Pancreas (tissue), 10 donors: Measurements from ENCODE around the gene PIK3C2B. TPM values are rescaled to one million over a fixed set of nuclear protein-coding genes. Genes with fewer than 3 reads are reported as not detected.

Experiments
- ATAC-seq, 4 donors: fragments of 200-7000 bp; cut with Tn5 transposase; one replicate each; pipeline versions ENCODE4 v1.8.0 to v1.9.1; 2020; ENCODE audit warnings: mild to moderate bottlenecking in 4 of 4, moderate library complexity in 4 of 4
- DNase-seq, 6 donors: peaks; one replicate each; pipeline ENCODE4 v3.0.0-alpha.2; 2020
- FAIRE-seq: peaks from 2 replicates; lab custom pipeline; 2012; peaks lifted over from hg19 to GRCh38; lab: Jason Lieb, UNC
- H3K27ac ChIP-seq, 4 donors: fragments of 200-600 bp; sonication (generic); 1 replicate in 3 of 4; 2 replicates in 1 of 4; pipeline versions ENCODE4 v1.5.0 to v1.8.0; 2020
- H3K27me3 ChIP-seq, 4 donors: fragments of 200-600 bp; one replicate each; pipeline ENCODE4 v1.8.0; 2021
- H3K36me3 ChIP-seq, 3 donors: fragments of 200-600 bp; sonication (generic) in 1 of 3; one replicate each; pipeline versions ENCODE4 v1.5.0 to v1.8.0; 2020 to 2021
- H3K4me1 ChIP-seq, 3 donors: fragments of 200-600 bp; one replicate each; pipeline ENCODE4 v1.8.0; 2021
- H3K4me3 ChIP-seq, 4 donors: fragments of 200-600 bp; sonication (generic) in 2 of 4; one replicate each; pipeline versions ENCODE4 v1.5.0 to v1.8.0; 2020 to 2021
- H3K9me3 ChIP-seq, 4 donors: fragments of 200-600 bp; one replicate each; pipeline ENCODE4 v1.8.0; 2021
- WGBS, 2 donors: extraction: QIAGEN DNeasy Blood & Tissue Kit; methylation state at CpG; one replicate each; pipeline ENCODE4 v1.1.7; 2013; 5-methylcytosine and 5-hydroxymethylcytosine counted together
- intact Hi-C, 3 donors: fragments of 100-400 bp; cut with DNase I; formaldehyde crosslinking; loops; one replicate each; pipeline versions ENCODE4 v1.11.1 to v1.14.2; 2022
- polyA plus RNA-seq, 2 donors: library from polyadenylated mRNA; stranded (reverse); fragments of 200-250 nt; gene quantifications; one replicate each; pipeline ENCODE4 v1.2.3, GENCODE V29; 2013
- total RNA-seq, 6 donors: library from RNA; stranded (reverse); fragmentation: NEBNext Ultra II Directional in 4 of 6; extraction: Animal tissue kit (Norgen Biotek cat#: 25700) in 4 of 6; gene quantifications; one replicate each; pipeline versions ENCODE4 v1.2.1 to v1.2.4, GENCODE V29; 2021 to 2023
- TF ChIP-seq, protein P1 (sequence below), 4 donors: fragments of 200-600 bp; sonication (generic) in 3 of 4; IDR thresholded peaks; one replicate each; pipeline versions ENCODE4 v1.5.0 to v1.8.0; 2021; ENCODE audit warnings: antibody characterized with exemption in 4 of 4
- donor health status: healthy with polysubstance abuse.
- donor health status: DM: no; HTN: no; CAD: no; lungs with moderate emphysema.
- donor health status: DM: no; HTN: no; CAD: no.
- donor health status: control.
- donor health status: control.
- donor health status: Bipolar disorder and iron deficiency.
- donor health status: DM: yes; HTN: yes; CAD: no.
- donor health status: DM: no; HTN: no; CAD: no.
- donor health status: DM: no; HTN: no; CAD: no.
- donor health status: DM: yes; HTN: yes; CAD: no.

Gene PIK3C2B
- total and polyA plus RNA-seq, 8 donors = 5.4 to 17.5 (median 9.7) TPM

DNA sequence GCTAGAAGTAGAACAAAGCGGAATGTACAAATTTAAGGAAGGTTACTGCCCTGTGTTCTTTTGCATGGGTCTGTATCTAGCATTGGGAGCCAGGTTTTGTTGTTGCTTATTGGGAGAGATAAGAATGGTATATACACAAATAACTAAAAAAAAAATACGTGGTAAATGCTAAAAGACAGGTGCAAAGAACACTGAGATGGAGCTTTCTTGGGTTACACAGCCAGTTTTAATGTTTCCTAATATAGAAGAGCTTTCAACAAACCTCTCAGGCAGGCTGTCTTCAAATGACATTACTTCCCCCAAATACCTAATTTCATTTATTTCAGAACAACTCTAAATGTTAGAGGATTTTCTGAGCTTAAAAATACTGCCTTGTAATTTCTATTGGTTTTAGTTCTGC is 20.2 kb upstream of the PIK3C2B start:
- H3K9me3 ChIP-seq = no peaks in the 10 kb centered on the region
- FAIRE-seq (no peak), ATAC-seq (no peak), DNase-seq (no peak)
- H3K36me3 ChIP-seq = no peaks in the 10 kb centered on the region
- H3K4me3 ChIP-seq = no peak overlapping the region
- intact Hi-C loops = no loop called here
- H3K4me1 ChIP-seq = peaks cover 0 to 8% (median 7%) of the 10 kb centered on the region in 3 donors
- H3K27ac ChIP-seq = no peak overlapping the region
- TF ChIP-seq, protein P1, sequence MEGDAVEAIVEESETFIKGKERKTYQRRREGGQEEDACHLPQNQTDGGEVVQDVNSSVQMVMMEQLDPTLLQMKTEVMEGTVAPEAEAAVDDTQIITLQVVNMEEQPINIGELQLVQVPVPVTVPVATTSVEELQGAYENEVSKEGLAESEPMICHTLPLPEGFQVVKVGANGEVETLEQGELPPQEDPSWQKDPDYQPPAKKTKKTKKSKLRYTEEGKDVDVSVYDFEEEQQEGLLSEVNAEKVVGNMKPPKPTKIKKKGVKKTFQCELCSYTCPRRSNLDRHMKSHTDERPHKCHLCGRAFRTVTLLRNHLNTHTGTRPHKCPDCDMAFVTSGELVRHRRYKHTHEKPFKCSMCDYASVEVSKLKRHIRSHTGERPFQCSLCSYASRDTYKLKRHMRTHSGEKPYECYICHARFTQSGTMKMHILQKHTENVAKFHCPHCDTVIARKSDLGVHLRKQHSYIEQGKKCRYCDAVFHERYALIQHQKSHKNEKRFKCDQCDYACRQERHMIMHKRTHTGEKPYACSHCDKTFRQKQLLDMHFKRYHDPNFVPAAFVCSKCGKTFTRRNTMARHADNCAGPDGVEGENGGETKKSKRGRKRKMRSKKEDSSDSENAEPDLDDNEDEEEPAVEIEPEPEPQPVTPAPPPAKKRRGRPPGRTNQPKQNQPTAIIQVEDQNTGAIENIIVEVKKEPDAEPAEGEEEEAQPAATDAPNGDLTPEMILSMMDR (IDR thresholded peaks at IDR 0.05) = no peak
- WGBS, 2 donors = 57 to 63% methylated on average over 2 of the region's 2 CpGs
- H3K27me3 ChIP-seq = no peaks in the 10 kb centered on the region

DNA sequence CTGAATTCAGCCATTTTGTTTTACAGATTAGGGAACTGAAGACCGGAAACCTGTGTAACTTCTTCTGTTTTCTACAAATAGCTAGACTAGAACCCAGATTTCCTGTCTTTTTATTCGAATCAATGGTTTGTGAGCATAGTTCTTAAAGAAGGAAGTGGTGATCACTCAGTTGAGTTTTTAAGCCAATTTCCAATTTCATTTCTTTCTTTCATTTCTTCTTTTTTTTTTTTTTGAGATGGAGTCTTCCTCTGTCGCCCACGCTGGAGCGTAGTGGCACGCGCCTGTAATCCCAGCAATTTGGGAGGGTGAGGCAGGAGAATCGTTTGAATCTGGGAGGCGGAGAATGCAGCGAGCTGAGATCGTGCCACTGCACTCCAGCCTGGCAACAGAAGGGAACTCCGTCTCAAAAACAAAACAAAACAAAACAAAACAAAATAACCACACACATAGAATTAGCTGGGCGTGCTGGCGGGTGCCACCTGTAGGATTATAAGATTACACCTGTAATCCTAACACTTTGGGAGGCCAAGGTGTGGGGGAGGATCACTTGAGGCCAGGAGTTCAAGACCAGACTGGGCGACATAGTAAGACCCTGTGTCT is 18.6 kb upstream of the PIK3C2B start:
- Histone ChIP-seq H3K36me3 (no peaks in the 10 kb centered on the region), H3K4me3 (no peak overlapping the region), H3K27ac (peak overlapping the region in 2 of 4 donors; percentile 15 to 28), H3K9me3 (no peaks in the 10 kb centered on the region), H3K4me1 (peaks cover 0 to 8% (median 6%) of the 10 kb centered on the region in 3 donors), H3K27me3 (no peaks in the 10 kb centered on the region)
- DNase-seq (no peak), FAIRE-seq (no peak), ATAC-seq (no peak)
- intact Hi-C loops = no loop called here
- WGBS, 2 donors = 80 to 83% methylated on average over 15 of the region's 15 CpGs
- TF ChIP-seq, protein P1 (IDR thresholded peaks at IDR 0.05) = no peak

DNA sequence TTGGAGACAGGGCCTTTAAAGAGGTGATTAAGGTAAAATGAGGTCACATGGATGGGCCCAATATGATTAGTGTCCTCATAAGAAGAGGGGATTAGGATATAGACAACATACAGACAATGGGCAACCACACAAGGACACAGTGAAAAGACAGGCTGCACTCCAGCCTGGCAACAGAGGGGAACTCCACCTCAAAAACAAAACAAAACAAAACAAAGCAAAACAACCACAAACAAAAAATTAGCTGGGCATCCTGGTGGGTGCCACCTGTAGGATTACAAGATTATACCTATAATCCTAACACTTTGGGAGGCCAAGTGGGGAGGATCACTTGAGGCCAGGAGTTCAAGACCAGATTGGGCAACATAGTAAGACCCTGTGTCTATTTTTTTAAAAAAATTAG is 16.8 kb upstream of the PIK3C2B start:
- no peak overlapping the region for H3K4me3 ChIP-seq
- H3K36me3 ChIP-seq = no peaks in the 10 kb centered on the region
- no peak overlapping the region for H3K27ac ChIP-seq
- H3K9me3 ChIP-seq = no peaks in the 10 kb centered on the region
- H3K4me1 ChIP-seq = no peaks in the 10 kb centered on the region
- DNase-seq (no peak), FAIRE-seq (no peak), ATAC-seq (no peak)
- intact Hi-C loops = no loop called here
- TF ChIP-seq, protein P1 (IDR thresholded peaks at IDR 0.05) = no peak
- no peaks in the 10 kb centered on the region for H3K27me3 ChIP-seq

DNA sequence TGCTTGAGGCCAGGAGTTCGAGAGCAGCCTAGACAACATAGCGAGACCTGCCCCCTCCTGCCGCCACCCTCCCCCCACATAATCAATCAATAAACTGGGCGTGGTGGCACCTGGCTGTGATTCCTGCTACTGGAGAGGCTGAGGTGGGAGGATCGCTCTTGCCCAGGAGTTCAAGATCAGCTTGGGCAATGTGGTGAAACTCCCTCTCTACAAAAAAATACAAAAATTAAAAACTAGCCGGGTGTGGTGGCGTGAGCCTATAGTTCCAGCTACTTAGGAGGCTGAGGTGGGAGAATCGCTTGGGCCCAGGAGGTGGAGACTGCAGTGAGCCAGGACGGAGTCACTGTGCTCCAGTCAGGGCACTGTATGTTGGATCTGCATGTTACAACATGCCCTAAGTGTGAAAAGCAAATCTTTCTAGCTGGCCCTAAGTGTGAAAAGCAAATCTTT is 14.6 kb upstream of the PIK3C2B start:
- no peaks in the 10 kb centered on the region for H3K27me3 ChIP-seq
- no peak for ATAC-seq
- WGBS, 2 donors = 71 to 77% methylated on average over 9 of the region's 9 CpGs
- no peak overlapping the region for H3K27ac ChIP-seq
- intact Hi-C loops = no loop called here
- H3K4me3 ChIP-seq = no peak overlapping the region
- H3K36me3 ChIP-seq = no peaks in the 10 kb centered on the region
- no peak for DNase-seq
- no peaks in the 10 kb centered on the region for H3K9me3 ChIP-seq
- peaks cover 4 to 7% (median 5%) of the 10 kb centered on the region in 3 donors for H3K4me1 ChIP-seq
- TF ChIP-seq, protein P1 (IDR thresholded peaks at IDR 0.05) = no peak
- no peak for FAIRE-seq
